ENCODE data around the gene SREK1. TPM values are rescaled to one million over a fixed set of nuclear protein-coding genes. Genes with fewer than 3 reads are reported as not detected.

Gene SREK1
- total RNA-seq, 3 donors from 2014 or later (not counting 1 experiment from before 2014, with no cell fraction given): 151 to 177 (median 168) TPM

GRCh38 chr5:66118304-66118703, 25.8 kb upstream of the SREK1 start:
- Mint-ChIP-seq H3K36me3 (no peaks in the 10 kb centered on the region), H3K4me1 (no peaks in the 10 kb centered on the region), H3K27me3 (ENCODE audit: low read depth in 2 of 2) (peaks cover 0 to 5% of the 10 kb centered on the region in 2 donors), H3K27ac (no peak overlapping the region), H3K9me3 (peaks cover 0 to 5% of the 10 kb centered on the region in 2 donors), H3K4me3 (no peak overlapping the region)
- no peaks in the 10 kb centered on the region for H3K4me1 ChIP-seq (ENCODE audit: control insufficient read depth, insufficient read depth, low read length)
- no peak overlapping the region for H3K4me3 ChIP-seq (ENCODE audit: low read length)
- ATAC-seq: no peak
- H3K36me3 ChIP-seq (ENCODE audit: control insufficient read depth, insufficient read depth, low read length): no peaks in the 10 kb centered on the region
- no peak for TF ChIP-seq CTCF (IDR thresholded peaks at IDR 0.05)
- intact Hi-C loops (cut with micrococcal nuclease): no loop called here
- H3K27ac ChIP-seq (ENCODE audit: low read length): no peak overlapping the region
- peaks cover 4% of the 10 kb centered on the region for H3K9me3 ChIP-seq (ENCODE audit: control insufficient read depth, insufficient read depth, low read length)
- no peaks in the 10 kb centered on the region for H3K27me3 ChIP-seq (ENCODE audit: control insufficient read depth, insufficient read depth, low read length)
- DNase-seq: no peak
- WGBS (ENCODE audit: insufficient coverage): 88% methylated on average over 4 of the region's 4 CpGs

- ATAC-seq: no peak
- H3K4me3 Mint-ChIP-seq: no peak overlapping the region
These were observed 21.6 kb upstream of the SREK1 start for GRCh38 chr5:66122379-66123034.

DNA sequence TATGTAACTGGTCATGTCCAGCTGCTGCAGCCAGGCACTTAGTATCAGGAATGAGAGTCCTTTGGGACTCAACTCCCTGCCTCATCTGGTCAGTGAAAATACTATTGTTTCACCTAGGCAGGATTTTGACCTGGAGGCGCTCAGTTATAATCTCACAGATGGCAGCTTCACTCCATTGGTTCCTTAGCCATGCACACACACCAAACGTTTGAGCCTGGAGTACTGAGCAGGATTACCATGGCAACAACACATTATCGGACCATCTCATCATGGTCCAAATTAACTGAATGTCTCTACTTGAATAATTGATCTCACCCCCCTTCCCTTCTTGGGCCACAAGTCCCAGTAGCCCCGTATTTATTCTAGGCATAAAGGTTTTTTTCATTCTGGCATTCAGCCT, 15.0 kb upstream of the SREK1 start:
- Mint-ChIP-seq H3K36me3 (no peaks in the 10 kb centered on the region), H3K4me1 (no peaks in the 10 kb centered on the region)
- no peak for DNase-seq

More at GRCh38 chr5:66122379-66123034, 21.6 kb upstream of the SREK1 start:
- no peak for TF ChIP-seq CTCF (IDR thresholded peaks at IDR 0.05)
- Mint-ChIP-seq H3K27ac (no peak overlapping the region), H3K27me3 (ENCODE audit: low read depth in 2 of 2) (peaks cover 0 to 9% of the 10 kb centered on the region in 2 donors), H3K36me3 (no peaks in the 10 kb centered on the region), H3K9me3 (no peaks in the 10 kb centered on the region), H3K4me1 (no peaks in the 10 kb centered on the region)
- WGBS (ENCODE audit: insufficient coverage): 92% methylated on average over 2 of the region's 2 CpGs
- no peaks in the 10 kb centered on the region for H3K27me3 ChIP-seq (ENCODE audit: control insufficient read depth, insufficient read depth, low read length)
- H3K4me3 ChIP-seq (ENCODE audit: low read length): no peak overlapping the region
- no peaks in the 10 kb centered on the region for H3K4me1 ChIP-seq (ENCODE audit: control insufficient read depth, insufficient read depth, low read length)
- DNase-seq: no peak
- intact Hi-C loops (cut with micrococcal nuclease): no loop called here
- H3K9me3 ChIP-seq (ENCODE audit: control insufficient read depth, insufficient read depth, low read length): no peaks in the 10 kb centered on the region
- H3K36me3 ChIP-seq (ENCODE audit: control insufficient read depth, insufficient read depth, low read length): no peaks in the 10 kb centered on the region
- no peak overlapping the region for H3K27ac ChIP-seq (ENCODE audit: low read length)

More for the DNA sequence above, 15.0 kb upstream of the SREK1 start:
- Histone ChIP-seq H3K4me3 (ENCODE audit: low read length) (no peak overlapping the region), H3K27me3 (ENCODE audit: control insufficient read depth, insufficient read depth, low read length) (no peaks in the 10 kb centered on the region), H3K4me1 (ENCODE audit: control insufficient read depth, insufficient read depth, low read length) (no peaks in the 10 kb centered on the region), H3K27ac (ENCODE audit: low read length) (no peak overlapping the region), H3K9me3 (ENCODE audit: control insufficient read depth, insufficient read depth, low read length) (no peaks in the 10 kb centered on the region), H3K36me3 (ENCODE audit: control insufficient read depth, insufficient read depth, low read length) (no peaks in the 10 kb centered on the region)
- Mint-ChIP-seq H3K9me3 (peaks cover 0 to 2% of the 10 kb centered on the region in 2 donors), H3K4me3 (no peak overlapping the region), H3K27ac (no peak overlapping the region), H3K27me3 (ENCODE audit: low read depth in 2 of 2) (peaks cover 0 to 6% of the 10 kb centered on the region in 2 donors)
- TF ChIP-seq CTCF (IDR thresholded peaks at IDR 0.05): no peak
- 89% methylated on average over 4 of the region's 4 CpGs for WGBS (ENCODE audit: insufficient coverage)
- intact Hi-C loops (cut with micrococcal nuclease): no loop called here
- ATAC-seq: no peak

Measured in natural killer cell (primary cell).